HL-60/S4 (cell line): ENCODE data around the gene TTC28.

ENCODE experiments used
- in situ Hi-C: fragments of 300-500 bp; cut with MboI; formaldehyde crosslinking; loops from 2 replicates; pipeline ENCODE4 v1.14.3; 2022; ENCODE audit warnings: low sequenced_read_pairs

The TTC28 gene

DNA sequence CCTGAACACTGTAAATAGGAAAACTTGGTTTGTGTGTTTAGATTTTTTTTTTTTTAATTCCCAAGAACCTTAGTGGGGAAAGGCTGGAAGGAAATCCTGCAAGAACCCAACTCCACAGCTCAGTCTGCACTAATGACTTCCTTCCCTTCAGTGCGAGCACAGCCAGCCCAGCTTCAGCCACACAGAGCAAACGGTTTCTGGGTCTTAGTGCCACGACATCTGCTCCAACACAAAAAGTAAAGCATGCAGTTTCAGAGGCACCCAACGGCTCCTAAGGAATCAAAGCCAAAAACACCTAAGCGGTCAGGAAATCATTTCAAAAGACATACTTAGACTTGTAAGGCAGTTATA lies 236.1 kb downstream of the TTC28 start:
- in situ Hi-C loops, result no loop called here

DNA sequence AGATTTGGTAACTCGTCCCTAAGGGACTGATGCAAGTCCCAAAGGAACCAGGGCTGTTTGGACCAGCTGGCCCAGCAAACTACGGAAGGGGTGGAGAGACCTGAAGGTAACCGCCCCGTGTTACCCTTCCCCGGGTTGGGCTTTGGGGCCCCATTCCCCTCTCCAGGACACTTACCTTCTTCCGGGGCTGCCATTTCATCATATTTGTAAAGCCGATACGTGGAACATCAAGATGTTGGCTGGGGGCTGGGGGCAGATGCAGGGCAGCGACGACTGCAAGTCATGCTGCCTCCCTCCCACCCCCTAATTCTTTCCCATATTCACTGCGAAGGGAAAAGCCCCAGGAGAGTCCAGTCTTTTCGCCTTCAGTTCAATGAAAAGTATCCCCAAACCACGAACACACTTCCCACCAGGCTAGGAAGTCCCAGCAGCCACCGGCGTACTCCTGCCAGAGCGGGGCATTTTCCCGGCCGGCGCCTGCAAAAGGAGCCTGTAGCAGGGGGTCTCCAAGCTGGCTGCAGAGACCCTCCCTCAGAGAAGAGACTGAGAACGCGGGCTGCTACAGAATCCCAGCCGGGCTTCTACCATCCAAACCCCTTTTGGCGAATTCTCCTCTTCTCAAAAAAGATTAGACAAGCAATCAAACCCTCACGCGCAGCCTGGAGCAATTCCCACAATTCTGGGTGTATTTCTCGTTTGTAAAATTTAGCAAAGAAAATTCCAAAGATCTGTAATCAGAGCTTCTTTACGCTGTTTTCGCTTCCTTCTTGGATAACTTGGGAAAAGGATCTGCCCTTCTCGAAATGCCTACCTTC lies 236.7 kb downstream of the TTC28 start:
- in situ Hi-C loops, result no loop called here

DNA sequence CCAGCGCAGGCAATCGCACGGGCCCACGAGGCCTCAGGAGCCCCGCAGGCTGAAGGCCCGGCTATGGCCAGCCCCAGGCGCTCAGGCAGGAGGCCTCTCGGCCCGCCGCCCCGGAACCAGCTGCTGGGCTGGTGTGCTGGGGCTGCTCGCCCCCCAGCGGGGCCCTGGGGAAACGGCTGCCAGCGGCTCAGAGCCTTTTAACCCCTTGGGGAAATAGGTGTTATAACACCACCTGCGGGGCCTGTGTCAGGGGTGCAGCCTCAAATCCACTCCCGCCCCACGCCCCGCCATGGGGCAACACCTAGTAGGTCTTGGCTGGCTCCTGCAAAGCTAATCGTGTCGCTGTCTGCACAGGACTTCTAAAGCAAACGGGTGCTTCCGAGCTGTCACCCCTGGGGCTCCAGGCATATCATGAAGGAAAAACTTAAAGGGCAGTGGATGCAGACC lies 237.4 kb downstream of the TTC28 start:
- in situ Hi-C loops, result no loop called here

DNA sequence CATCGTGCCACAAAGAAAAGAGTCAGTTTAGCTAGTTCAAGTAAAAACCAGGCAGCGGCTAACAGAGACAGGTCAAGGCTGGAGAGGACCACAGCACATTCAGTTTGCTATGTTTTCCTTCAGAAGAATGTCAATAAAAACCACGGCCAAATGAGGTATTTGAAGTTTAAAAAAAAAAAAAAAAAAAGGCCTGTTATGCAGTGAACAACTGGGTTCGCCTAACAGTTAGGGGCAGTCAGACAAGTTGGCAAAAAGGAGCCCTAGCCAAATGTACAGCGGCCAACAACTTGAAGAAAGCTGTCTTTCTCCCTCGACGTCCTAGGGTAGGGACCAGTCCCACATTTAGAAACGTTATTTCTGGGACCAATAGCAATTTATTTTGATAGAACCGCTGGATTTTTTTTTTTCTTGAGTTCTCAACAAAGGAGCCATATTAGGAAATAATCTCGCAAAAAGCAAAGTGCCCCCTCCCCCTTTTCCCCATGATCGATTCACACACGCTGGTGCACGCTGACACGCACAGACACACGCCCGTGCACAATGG lies 237.8 kb downstream of the TTC28 start:
- in situ Hi-C loops, result no loop called here

DNA sequence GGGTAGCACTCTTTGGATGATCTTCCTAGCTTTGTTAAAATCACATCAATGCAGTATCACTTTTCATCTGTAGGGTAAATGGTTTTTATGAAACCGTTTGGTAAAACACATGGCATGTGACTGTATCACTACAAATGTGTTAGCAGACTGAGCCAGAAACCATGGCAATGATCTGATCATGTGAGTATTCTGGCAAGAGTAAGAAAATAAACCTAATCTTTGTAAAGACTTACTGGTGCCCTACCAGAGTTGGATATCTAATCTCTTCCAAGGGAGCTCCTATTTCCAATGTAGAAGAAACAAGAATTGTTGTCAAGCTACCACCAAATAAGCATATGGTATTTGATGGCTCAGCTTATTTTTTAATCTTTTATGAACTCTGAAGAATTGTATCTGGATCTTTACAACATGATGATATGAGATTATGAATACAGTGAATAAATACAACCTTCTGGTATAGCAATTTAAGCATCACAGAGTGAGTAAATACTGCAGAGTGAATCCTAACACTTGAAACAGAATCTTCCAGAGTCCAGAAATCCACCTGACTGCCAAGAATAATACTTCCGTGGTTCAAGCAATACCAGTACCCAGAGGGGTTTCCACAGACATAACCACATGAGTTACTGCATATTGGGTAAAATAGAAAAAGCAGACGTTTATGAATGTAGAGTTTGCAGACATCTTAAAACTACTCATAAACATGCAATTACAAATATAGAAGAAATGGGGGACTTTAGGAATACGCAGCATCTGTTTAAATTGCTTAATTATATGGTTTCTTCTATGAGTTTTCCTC lies 238.8 kb downstream of the TTC28 start:
- in situ Hi-C loops, result no loop called here

DNA sequence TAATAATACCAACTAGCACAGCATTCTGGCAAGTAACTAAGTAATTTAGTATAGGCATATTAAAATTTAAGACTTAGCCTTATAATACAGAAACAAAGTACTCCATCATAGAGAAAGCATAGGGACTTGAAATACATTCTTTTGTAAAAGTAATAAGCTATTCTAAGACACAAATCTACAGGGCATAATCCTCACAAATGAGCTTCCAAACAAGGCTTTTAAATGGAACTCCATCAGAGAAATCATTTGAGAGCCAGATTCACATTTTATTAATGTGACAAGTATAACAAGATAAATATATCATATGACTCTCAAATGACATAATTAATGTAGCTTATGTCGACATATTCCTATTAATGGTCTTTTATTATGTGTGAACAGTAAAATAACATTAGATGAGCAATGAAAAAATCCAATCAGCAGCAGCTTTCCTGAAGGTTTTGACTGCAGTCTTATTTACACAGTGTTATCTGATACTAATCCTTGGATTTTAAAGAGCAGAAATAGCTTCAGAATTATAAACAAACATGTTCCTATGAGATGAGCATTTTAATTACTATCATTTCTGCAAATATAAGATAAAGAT lies 241.4 kb downstream of the TTC28 start:
- in situ Hi-C loops, result no loop called here

DNA sequence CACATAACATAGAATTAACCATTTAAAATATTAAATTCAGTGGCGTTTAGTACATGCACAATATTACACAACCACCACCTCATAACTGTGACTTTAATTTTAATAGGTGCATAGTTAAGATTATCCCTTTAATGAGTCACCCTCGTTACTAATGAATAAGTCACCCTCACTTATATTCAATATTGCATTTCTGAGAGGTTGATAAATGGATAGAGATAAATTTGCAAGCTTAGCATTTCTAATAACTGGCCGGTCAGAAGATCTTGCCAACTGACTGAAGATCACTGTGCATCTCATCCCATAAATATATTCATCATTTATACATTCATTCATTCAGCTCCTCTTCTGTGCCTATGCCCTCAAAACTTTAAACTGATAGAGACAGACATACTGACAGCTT lies 243.7 kb downstream of the TTC28 start:
- in situ Hi-C loops, result no loop called here

DNA sequence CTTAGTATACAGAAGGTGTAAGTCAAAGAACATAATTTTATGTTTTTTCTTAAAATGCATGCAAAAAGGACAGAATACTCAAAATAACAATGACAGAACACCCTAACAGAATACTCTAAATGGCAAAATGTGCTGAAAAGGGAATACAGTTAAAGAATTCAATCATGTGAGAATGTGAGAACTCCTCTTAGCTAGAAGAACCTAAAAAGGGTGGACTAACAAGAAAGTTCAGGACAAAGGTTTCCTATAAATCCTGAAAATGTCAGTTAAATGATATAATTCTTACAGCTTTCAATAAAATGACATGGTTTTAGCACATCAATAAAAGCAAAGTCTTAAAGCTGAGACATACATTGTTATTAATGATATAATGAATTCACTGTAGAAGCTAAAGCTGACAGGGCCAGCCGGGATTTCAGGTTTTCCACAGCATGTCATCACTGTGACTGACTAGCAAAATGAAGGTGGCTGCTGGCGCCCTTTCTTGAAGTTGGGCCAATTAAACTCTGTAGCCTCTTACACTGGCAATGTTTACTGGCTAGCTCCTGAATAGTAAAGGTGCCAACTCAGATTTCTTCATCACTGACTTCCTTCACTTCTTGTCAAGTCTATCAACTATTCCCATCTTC lies 244.4 kb downstream of the TTC28 start:
- in situ Hi-C loops, result no loop called here

DNA sequence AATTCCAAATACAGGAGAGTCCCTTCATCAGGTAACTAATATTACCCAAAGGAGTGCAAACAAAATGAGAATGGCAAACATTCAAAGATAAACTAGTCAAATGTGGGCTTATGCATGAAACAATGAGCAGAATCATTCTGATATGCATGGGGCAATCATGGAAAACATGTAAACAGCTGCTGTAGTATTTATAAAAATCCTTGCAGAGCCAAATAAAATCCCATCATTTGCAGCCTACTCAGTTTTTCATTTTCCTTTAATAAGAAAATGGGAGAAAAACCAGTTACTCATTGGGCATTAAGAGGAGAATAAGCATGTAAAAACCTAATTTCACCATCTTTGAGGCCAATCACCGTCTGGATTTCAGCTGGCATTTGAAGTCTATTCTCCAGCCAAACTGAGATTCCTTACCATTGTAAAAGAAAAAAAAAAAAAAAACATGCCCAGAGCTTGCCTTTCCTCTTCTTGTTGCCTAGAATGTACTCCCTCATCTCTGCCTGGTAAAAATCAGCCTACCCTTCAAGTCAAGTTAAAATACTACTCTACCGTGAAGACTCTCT lies 249.1 kb downstream of the TTC28 start:
- in situ Hi-C loops, result no loop called here

DNA sequence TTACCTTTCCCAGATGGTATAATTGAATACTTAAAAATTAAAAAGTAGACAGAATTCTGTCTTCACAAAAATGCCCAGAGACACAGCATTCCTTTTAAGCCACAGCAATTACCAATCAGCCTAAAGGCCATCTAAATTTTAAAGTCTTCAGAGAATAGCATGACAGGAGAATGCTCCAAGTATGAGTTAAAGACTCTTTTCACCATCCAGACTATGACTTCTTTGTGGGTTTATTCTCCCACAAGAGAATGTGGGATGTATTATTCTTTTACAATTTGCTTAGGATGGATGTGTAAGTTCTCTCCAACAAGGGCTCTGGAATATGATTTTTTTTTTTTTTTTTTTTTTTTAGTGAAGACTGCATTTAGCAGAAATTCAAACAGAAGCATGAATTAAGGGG lies 249.9 kb downstream of the TTC28 start:
- in situ Hi-C loops, result no loop called here

DNA sequence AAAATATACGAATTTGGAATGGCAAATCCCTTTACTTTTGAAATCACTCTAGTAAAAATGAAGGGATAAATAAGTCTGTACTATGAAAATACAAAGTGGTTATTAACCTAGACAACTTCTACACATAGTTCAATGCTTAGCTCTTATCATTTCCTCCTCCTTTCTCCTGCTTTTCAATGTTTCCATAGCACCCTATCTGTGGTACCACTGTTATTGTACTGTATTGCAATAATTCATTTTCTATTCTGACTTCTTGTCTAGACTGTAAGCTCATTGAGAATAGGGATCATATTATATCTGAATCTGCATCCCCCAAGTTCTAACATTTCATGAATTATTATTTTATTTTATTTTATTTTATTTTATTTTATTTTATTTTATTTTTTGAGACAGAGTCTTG lies 251.4 kb downstream of the TTC28 start:
- in situ Hi-C loops, result no loop called here

DNA sequence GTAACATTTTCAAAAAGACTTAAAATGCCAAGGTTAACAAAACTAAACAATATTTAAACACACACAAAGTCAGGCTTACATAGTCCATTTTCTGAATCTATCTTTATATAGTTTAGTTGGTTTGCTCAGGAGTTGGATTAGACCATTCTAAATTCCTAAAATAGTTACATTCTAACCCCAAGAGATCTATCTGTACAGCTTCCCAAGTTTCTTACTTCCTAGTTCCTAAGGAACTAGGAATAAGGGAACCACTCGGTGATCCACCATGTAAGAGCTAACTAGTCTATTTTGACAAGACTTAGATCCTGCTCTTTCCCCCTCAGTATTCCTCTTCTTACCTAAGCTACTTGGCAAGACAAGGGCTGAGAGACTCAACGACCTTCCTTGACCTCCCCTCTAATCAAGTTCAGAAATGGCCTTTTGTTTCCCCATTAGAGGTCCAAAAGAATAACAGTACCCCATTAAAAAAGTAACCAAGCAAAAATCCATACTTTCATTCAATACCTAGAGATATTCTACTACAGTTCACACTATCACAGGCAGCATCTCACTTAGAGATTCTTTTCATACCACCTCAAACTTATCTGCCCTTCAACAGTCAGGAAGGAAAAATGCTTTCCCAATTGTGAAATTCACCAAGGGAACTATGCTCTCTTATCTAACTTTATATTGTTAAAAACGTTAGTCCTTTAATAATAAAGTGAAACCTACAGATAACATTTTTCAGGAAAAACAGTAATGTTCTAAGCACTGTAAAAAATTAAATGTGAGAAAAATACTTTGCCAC lies 253.1 kb downstream of the TTC28 start:
- in situ Hi-C loops, result no loop called here

DNA sequence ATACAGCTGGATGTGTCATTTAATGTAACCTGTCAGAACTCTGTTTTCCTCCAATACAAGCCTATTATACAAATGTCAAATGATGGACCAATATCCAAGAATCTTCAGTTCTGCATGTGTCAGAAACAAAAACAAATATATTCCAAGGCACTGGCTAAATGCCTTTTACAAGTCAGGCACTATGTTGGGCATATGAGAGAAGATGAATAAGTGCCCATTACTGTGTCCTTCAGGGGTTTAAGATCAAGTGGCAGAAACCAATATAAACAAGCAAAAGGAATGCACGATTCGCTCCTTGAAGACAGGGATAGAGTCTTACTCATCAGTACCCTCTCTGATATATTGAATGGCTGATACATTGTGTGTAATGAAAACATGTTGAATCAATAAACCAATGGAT lies 254.4 kb downstream of the TTC28 start:
- in situ Hi-C loops, result no loop called here

DNA sequence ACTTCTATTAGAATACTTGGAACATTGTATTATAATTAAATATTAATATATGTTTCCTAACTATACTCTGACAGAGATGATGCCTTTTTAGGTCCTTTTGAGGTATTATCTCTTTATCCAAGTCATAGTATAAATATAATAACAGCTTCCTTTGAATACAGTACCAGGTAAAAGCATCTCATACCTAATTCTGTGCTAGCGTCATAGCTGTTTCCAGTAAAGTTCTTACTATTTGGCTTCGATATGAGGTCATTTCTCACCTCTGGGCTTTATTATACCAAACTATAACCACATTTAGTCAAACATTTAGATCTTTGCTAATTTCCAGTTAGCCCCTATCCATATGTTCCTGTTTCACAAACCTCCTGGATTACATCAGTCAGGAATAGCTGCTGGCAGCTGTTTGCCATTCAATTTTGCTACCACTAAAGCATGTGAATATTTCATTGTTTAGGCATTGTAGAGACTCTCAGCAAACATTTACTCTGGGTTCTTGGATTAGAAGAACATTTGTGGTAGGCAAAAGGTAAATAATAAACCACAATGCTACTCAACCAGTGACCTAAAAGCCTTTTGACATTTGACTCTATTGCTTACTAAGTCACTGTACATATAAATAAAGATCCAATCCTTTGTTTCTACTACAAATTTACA lies 255.1 kb downstream of the TTC28 start:
- in situ Hi-C loops, result no loop called here

DNA sequence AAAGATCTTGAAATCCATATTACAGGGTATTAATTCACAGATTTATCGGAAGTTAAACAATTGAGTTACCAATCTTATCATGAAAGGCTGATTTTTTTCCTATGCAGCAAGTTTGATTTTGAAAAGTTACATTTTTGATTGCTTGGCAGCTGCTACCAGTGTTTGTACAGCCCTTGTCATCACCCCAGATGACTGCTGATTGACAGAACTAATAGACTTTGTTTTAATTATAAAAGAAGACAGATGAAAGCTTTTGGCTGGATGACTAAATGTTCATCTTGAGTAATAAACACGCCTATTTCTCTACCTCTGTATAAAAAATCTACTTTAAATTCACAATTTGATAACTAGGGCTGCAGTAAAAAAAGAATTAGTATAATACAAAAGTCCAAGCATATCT lies 259.7 kb downstream of the TTC28 start:
- in situ Hi-C loops, result no loop called here

DNA sequence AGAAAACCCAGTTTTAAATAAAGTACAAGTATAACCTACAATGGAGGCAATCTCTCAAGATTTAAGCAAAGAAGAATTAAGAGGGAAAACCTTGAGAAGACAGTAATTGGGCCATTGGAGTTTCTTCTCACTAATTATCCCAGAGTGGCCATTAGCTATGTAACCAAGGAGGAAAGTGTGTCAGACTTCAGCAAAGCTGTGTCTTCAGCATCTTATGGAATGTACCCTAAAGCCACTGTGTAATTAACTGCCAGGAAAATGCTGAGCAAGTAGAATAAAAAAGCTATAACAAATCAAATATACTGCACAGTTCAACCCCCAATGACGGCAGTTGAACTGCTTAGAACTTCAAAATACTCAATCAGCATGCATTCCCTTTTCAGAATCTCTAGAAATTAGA lies 261.6 kb downstream of the TTC28 start:
- in situ Hi-C loops, result no loop called here

DNA sequence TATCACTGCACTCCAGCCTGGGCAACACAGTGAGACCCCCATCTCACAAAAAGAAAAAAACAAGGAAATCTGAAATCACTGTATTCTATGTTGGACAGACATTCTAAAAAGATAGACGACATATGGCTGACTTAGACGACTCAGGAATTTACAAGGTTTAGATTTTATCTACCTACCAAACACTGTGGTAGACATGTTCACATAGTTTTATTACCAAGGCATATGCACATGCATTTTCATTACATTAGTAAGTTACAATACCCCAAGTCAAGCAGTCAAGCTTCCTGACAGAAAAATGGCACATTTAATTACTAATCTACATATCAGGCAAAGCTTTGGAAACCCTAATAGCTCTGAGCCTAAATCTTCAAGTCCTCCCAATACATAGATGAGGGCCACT lies 262.2 kb downstream of the TTC28 start:
- in situ Hi-C loops, result no loop called here

DNA sequence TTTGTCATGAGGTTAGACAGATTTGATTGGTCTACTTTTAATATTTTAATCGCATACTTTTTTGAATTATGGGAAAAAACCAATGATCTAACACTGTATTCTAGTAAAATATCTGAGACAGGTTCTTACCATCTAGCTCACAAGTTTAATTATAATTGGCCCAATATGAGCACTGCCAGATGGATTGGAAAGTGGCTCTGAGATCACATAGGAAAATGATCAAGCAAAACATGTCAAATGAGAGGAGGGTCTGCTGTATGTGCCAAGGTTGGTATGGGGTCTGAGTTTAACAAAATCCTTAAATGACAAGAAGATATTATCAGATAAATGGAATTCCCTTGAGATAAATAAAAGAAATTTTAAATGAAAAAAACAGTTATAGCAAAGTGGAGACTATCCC lies 264.7 kb downstream of the TTC28 start:
- in situ Hi-C loops, result no loop called here

DNA sequence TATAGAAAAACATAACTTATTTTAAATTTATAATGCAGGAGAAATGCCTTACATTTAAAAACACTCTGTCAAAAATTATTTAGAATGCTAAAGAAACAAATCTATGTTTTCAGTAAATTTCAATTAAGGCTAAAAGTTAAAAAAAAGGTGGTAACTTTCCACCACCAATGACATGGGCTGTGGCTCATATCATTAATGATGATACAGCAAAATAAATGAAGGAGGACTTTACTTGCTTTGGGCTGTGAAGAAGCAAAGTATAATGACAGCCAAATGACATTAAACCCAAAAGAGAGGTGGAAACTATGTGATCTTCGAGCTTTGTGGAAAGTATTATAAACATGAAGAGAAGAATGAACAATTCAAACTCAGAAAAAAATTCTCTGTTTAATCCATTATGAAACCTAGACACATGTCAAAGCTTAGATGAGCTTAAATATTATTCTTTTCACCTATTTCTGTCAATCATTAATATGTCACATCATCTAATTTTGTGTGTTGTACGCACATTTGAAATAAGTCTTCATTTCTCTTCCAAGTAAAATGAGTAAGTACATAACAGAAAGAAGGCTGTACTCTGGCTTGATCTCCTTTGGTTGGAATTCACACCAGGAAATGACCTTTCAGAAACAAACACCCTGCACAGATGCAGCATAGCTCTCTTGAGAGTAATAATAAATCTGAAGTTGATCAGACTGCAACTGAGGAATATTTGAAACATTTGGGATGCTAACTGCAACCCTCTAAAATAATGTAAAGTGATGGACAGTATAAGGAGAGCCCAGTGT lies 265.8 kb downstream of the TTC28 start:
- in situ Hi-C loops, result no loop called here
